ENCODE data around the gene TTC12. TPM values are rescaled to one million over a fixed set of nuclear protein-coding genes. Genes with fewer than 3 reads are reported as not detected.

TTC12 gene
- total and polyA plus RNA-seq, 8 donors: 4.3 to 13.9 (median 8.0) TPM

DNA sequence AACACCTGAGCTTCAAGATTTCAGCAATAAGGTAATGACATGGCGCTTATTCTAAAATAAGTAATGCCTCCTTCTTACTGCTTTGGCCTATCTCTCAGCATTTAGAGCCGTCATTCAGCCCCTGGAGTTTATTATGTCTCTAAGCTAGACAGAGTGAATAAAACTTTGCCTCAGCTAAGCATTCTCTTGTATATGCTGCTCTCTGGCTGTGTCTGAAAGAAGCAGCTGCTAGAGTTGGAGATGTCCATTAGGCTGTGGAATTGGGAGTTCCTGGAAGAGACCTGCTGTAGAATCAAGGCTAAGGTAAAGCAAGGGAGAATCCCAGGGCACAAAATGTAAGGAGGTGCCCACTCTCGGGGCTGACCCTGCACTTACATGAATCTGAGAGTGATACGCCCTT lies 35.5 kb upstream of the TTC12 start:
- Histone ChIP-seq H3K27ac (no peak overlapping the region), H3K4me3 (no peak overlapping the region), H3K27me3 (no peaks in the 10 kb centered on the region), H3K4me1 (no peaks in the 10 kb centered on the region), H3K9me3 (no peaks in the 10 kb centered on the region), H3K36me3 (no peaks in the 10 kb centered on the region)
- no peak for FAIRE-seq
- intact Hi-C loops (cut with DNase I): no loop called here
- 70 to 84% methylated on average over 4 of the region's 4 CpGs for WGBS, 2 donors
- no peak for ATAC-seq
- DNase-seq: no peak
- TF ChIP-seq, protein P1, sequence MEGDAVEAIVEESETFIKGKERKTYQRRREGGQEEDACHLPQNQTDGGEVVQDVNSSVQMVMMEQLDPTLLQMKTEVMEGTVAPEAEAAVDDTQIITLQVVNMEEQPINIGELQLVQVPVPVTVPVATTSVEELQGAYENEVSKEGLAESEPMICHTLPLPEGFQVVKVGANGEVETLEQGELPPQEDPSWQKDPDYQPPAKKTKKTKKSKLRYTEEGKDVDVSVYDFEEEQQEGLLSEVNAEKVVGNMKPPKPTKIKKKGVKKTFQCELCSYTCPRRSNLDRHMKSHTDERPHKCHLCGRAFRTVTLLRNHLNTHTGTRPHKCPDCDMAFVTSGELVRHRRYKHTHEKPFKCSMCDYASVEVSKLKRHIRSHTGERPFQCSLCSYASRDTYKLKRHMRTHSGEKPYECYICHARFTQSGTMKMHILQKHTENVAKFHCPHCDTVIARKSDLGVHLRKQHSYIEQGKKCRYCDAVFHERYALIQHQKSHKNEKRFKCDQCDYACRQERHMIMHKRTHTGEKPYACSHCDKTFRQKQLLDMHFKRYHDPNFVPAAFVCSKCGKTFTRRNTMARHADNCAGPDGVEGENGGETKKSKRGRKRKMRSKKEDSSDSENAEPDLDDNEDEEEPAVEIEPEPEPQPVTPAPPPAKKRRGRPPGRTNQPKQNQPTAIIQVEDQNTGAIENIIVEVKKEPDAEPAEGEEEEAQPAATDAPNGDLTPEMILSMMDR (IDR thresholded peaks at IDR 0.05): no peak

DNA sequence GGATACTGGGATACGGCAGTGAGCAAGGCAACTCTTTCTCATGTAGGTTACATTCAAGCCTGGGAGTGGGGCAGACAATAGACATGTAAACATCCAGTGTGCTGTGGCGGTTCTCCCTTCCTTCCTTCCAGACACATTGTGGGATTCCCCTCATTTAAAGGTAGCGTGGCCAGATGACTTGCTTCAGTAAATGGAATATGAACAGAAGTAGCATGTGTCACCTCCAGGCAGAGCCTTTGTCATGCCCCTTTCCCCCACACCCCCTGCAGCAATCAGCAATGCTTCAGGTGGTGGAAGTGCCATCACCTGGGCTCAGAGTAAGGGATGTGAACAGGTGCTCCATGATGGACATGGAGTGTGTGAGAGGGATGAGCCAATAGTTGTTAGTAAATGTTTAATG lies 34.8 kb upstream of the TTC12 start:
- H3K4me1 ChIP-seq: no peaks in the 10 kb centered on the region
- intact Hi-C loops (cut with DNase I): no loop called here
- H3K36me3 ChIP-seq: no peaks in the 10 kb centered on the region
- DNase-seq (no peak), ATAC-seq (no peak), FAIRE-seq (no peak)
- no peak overlapping the region for H3K4me3 ChIP-seq
- TF ChIP-seq, protein P1 (IDR thresholded peaks at IDR 0.05): no peak
- H3K9me3 ChIP-seq: no peaks in the 10 kb centered on the region
- H3K27me3 ChIP-seq: no peaks in the 10 kb centered on the region
- 76 to 78% methylated on average over 3 of the region's 3 CpGs for WGBS, 2 donors
- H3K27ac ChIP-seq: no peak overlapping the region

DNA sequence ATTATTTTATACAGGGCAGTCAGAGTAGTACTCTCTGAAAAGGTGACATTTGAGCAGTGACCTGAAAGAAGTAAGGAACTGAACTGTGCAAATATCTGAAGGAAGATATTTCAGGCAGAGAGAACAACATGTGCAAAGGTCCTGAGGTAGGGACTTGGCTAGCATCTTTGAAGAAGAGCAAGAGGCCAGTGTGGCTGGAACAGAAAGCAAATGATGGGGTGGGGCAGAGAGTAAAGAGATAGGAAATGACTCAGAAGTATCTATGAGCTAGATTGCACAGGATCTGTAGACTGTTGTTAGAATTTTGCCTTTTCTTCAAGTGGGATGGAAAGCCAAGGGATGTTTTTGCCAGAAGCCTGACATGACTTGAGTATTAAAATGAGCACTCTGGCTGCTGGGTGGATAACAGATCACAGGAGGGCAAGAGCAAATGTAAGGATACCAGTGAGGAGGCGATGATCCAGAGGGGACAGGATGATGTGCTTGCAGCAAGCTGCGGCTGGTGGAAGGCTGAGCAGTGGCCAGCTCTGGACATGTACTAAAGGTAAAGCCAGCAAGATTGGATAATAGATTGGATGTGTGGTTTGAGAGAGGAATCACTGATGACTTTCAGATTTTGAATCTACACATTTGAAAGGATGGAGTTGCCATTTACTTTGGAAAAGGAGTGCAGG lies 33.2 kb upstream of the TTC12 start:
- 80 to 83% methylated on average over 2 of the region's 2 CpGs for WGBS, 2 donors
- FAIRE-seq: no peak

DNA sequence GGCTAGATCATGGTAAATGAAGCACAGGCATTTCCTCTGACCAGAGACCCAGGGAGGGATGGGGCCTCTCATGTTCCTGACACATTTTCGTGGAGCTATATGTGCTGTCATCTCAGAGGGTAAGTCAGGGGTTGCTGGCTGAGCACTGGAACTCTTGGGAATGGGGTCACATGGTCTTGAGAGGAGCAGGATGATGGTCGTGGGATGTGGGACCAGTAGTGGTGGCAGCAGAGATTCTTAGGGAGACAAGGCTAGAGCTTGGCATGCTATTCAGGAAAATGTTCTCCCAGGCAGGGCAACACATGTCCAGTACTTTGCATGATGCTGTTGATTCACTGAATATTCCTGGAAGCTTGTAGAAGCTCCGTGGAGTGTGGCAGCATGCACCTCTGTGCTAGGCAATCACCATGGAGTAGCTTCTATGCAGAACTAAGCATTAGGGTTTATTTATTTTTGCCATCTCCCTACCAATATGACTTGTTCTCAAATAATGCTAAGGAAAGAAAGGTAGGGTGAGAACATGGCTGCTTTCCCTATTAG lies 31.4 kb upstream of the TTC12 start:
- no peak overlapping the region for H3K4me3 ChIP-seq
- TF ChIP-seq, protein P1 (IDR thresholded peaks at IDR 0.05): no peak
- 30 to 57% methylated on average over 3 of the region's 3 CpGs for WGBS, 2 donors
- intact Hi-C loops (cut with DNase I): loop anchor here in 2 of 3 donors (10.0 kb wide), 2 partner anchors 688 to 698 kb away; no protein-coding TSS in a partner anchor
- H3K27me3 ChIP-seq: no peaks in the 10 kb centered on the region
- H3K9me3 ChIP-seq: no peaks in the 10 kb centered on the region
- DNase-seq: no peak
- no peak for FAIRE-seq
- no peak overlapping the region for H3K27ac ChIP-seq
- ATAC-seq: no peak
- no peaks in the 10 kb centered on the region for H3K4me1 ChIP-seq
- H3K36me3 ChIP-seq: no peaks in the 10 kb centered on the region

More for the DNA sequence above, 33.2 kb upstream of the TTC12 start:
- intact Hi-C loops (cut with DNase I): loop anchor here in 2 of 3 donors (10.0 kb wide), 2 partner anchors 686 to 696 kb away; no protein-coding TSS in a partner anchor
- DNase-seq (no peak), ATAC-seq (no peak)
- H3K4me3 ChIP-seq: no peak overlapping the region
- H3K36me3 ChIP-seq: no peaks in the 10 kb centered on the region
- no peak overlapping the region for H3K27ac ChIP-seq
- no peaks in the 10 kb centered on the region for H3K4me1 ChIP-seq
- TF ChIP-seq, protein P1 (IDR thresholded peaks at IDR 0.05): no peak
- H3K27me3 ChIP-seq: no peaks in the 10 kb centered on the region
- H3K9me3 ChIP-seq: no peaks in the 10 kb centered on the region

DNA sequence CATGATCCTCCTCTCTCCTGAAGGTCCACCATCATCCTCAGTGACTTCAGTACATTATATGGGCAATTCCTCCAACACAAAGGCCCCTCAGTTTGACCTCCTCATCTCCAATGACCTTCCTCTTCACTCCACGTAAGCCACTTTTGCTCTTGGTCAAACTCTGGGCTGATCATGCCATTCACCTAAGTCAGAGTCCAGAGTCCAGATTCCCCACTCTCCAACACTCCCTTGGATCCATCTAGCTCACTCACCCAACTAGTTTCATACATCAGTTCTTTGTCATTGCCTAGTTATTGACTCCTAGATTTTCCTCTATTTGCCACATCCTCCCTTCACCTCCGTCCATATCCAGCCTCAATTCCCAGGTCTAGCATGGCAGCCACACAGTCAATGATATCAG lies 30.5 kb upstream of the TTC12 start:
- no peak overlapping the region for H3K4me3 ChIP-seq
- no peak overlapping the region for H3K27ac ChIP-seq
- DNase-seq (no peak), ATAC-seq (no peak), FAIRE-seq (no peak)
- H3K36me3 ChIP-seq: no peaks in the 10 kb centered on the region
- WGBS, 2 donors: 71 to 77% methylated on average over 2 of the region's 2 CpGs
- H3K9me3 ChIP-seq: no peaks in the 10 kb centered on the region
- TF ChIP-seq, protein P1 (IDR thresholded peaks at IDR 0.05): no peak
- no peaks in the 10 kb centered on the region for H3K27me3 ChIP-seq
- no peaks in the 10 kb centered on the region for H3K4me1 ChIP-seq
- intact Hi-C loops (cut with DNase I): loop anchor here in 2 of 3 donors (10.0 kb wide), 2 partner anchors 689 to 699 kb away; no protein-coding TSS in a partner anchor
